SU-DHL-6 (cell line): ENCODE results near the gene NTM.

ENCODE experiments used
- H2AFZ ChIP-seq: fragments of 200-600 bp; sonication (generic); 2 replicates; pipeline ENCODE4 v1.6.1; 2014; ENCODE audit warnings: low read depth, mild to moderate bottlenecking, moderate library complexity, mixed read lengths, antibody characterized with exemption, low read length; ENCODE audit not compliant: severe bottlenecking
- H3F3A ChIP-seq: fragments of 200-600 bp; shearing (Covaris generic); 2 replicates; pipeline ENCODE4 v1.6.0; 2016; ENCODE audit warnings: antibody characterized with exemption, mild to moderate bottlenecking; ENCODE audit not compliant: insufficient read depth
- H3K27ac ChIP-seq: fragments of 200-600 bp; sonication (generic); 2 replicates; pipeline ENCODE4 v1.5.1; 2016; ENCODE audit warnings: low read depth, mild to moderate bottlenecking, low read length, moderate library complexity, mixed read lengths
- H3K27me3 ChIP-seq: fragments of 200-600 bp; sonication (generic), shearing (Covaris generic); 2 replicates; pipeline ENCODE4 v1.6.0; 2014; ENCODE audit warnings: mild to moderate bottlenecking, low read length
- H3K36me3 ChIP-seq: fragments of 200-600 bp; sonication (generic); 2 replicates; pipeline ENCODE4 v1.6.1; 2014; ENCODE audit warnings: mild to moderate bottlenecking, low read length, mixed read lengths
- H3K4me2 ChIP-seq: fragments of 300-600, 200-600 bp; shearing (Covaris generic), sonication (generic); 2 replicates; pipeline ENCODE4 v1.6.0; 2014; ENCODE audit warnings: low read length, low read depth, mild to moderate bottlenecking; ENCODE audit not compliant: poor library complexity, severe bottlenecking
- H3K4me3 ChIP-seq: fragments of 200-600 bp; sonication (generic); 2 replicates; pipeline ENCODE4 v1.5.1; 2014; ENCODE audit warnings: antibody characterized with exemption, low read length, mild to moderate bottlenecking, mixed read lengths; ENCODE audit not compliant: insufficient read depth, poor library complexity, severe bottlenecking
- H3K79me2 ChIP-seq: fragments of 200-600 bp; sonication (generic); 2 replicates; pipeline ENCODE4 v1.6.1; 2014; ENCODE audit warnings: mild to moderate bottlenecking, low read length, moderate library complexity; ENCODE audit not compliant: insufficient read depth
- H3K9ac ChIP-seq: fragments of 200-600 bp; sonication (generic); 2 replicates; pipeline ENCODE4 v1.7.0; 2014; ENCODE audit warnings: mild to moderate bottlenecking, low read length
- H3K9me2 ChIP-seq: fragments of 200-600 bp; sonication (generic); replicated peaks from 2 replicates; pipeline ENCODE4 v1.6.1; 2014; ENCODE audit warnings: low read length; ENCODE audit not compliant: insufficient read depth
- H3K9me3 ChIP-seq: fragments of 200-600 bp; sonication (generic); 2 replicates; pipeline ENCODE4 v1.6.1; 2014; ENCODE audit warnings: low read length, mixed read lengths; ENCODE audit not compliant: insufficient read depth
- H4K20me1 ChIP-seq: fragments of 200-600 bp; sonication (generic); 2 replicates; pipeline ENCODE4 v1.6.1; 2014; ENCODE audit warnings: low read depth, mild to moderate bottlenecking, antibody characterized with exemption, low read length, moderate library complexity, mixed read lengths
- CTCF ChIP-seq: fragments of 200-600 bp; sonication (generic); IDR thresholded peaks from one replicate; pipeline ENCODE4 v1.5.1; 2017; ENCODE audit warnings: antibody characterized with exemption, mild to moderate bottlenecking, low read length, moderate library complexity; ENCODE audit not compliant: insufficient read depth, poor library complexity, severe bottlenecking
- EZH2phosphoT487 ChIP-seq: fragments of 200-600 bp; sonication (generic), shearing (Covaris generic); conservative IDR thresholded peaks from 2 replicates; pipeline ENCODE4 v1.6.1; 2018; ENCODE audit warnings: mild to moderate bottlenecking, antibody characterized with exemption, low read length, moderate library complexity, mixed read lengths

Gene NTM

DNA sequence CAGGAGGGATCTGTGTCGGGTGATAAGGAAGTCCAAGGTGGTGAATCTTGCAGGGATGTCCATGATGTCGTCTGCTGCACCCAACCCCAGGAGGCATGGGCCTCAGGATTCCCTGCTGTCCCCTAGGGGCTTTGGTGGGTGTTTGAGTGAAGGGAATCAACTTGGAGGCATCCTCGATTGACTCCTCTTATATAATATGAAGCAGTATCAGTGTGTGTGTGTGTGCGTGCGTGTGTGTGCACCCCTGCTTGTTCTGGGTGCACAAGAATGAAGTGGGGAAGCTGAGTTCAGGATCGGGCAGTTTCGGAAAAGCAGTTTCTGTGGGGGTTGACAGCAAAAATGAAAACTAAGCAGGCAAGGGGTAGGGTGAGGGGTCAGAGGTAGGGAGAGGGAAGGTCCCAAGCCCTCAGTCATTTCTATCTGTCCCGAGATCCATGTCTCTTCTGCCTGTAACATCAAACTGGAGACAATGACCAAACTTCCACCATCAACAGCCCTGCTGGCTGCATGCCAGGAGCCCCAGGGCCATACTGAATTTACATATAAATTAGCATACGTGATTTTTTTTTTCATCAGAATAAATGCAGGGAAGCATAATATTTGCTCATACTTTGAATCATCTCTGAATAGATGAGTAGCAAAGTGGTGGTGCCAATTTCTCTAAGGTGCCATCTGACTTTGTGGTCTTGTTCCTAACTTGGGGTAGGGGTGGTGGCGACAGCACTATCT lies 2.0 kb downstream of the NTM start:
- Histone ChIP-seq H3K27me3 (no peaks in the 10 kb centered on the region), H3K9me2 (no peaks in the 10 kb centered on the region), H3K4me2 (no peak overlapping the region), H3K9ac (no peak overlapping the region), H3K79me2 (no peaks in the 10 kb centered on the region), H3K36me3 (no peaks in the 10 kb centered on the region), H3K27ac (no peak overlapping the region), H4K20me1 (no peaks in the 10 kb centered on the region), H3K4me3 (no peak overlapping the region), H3K9me3 (no peaks in the 10 kb centered on the region), H2AFZ (no peak overlapping the region), H3F3A (no peaks in the 10 kb centered on the region)
- no peak for TF ChIP-seq CTCF
- TF ChIP-seq EZH2phosphoT487, result no peak

DNA sequence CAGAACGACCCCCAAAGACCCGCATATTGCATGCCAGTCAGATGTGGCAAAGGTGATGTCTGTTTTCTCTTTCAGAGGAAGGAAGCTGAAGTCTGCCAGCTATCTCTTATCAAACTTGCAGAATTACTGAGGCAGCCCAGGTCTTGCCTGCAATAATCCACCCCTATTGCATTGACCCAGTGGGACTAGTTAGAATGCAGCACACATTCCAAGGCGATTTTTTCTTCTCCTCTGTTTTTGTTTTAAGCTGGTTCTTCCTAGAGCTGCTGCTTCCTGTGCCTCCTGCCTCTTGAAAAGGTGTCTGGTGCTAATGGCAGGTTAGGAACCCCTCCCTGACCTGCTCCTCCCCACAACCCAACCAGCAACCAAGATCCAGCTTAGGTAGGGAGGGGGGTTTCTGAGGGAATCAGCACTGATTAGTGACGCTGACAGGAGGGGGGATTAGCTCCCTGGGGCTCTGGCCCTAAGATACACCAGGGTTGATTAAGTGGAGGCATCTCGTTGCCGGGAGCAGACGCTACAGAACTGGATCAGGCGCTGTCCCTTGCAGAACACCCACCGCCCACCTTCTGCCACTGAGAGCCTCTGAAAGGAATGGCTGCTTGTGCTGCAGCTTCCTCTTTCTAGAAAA lies 2.8 kb downstream of the NTM start:
- Histone ChIP-seq H3K9me2 (no peaks in the 10 kb centered on the region), H3K36me3 (no peaks in the 10 kb centered on the region), H3K9me3 (no peaks in the 10 kb centered on the region), H2AFZ (no peak overlapping the region), H3K4me2 (no peak overlapping the region), H4K20me1 (no peaks in the 10 kb centered on the region), H3K9ac (no peak overlapping the region), H3K79me2 (no peaks in the 10 kb centered on the region), H3K4me3 (no peak overlapping the region), H3F3A (no peaks in the 10 kb centered on the region), H3K27me3 (no peaks in the 10 kb centered on the region), H3K27ac (no peak overlapping the region)
- TF ChIP-seq CTCF (no peak), EZH2phosphoT487 (no peak)

GRCh38 chr11:131373756-131374155 lies 3.3 kb downstream of the NTM start:
- H3K79me2 ChIP-seq, result no peaks in the 10 kb centered on the region
- no peak overlapping the region for H3K4me3 ChIP-seq
- H2AFZ ChIP-seq, result no peak overlapping the region
- no peaks in the 10 kb centered on the region for H3K9me3 ChIP-seq
- no peaks in the 10 kb centered on the region for H4K20me1 ChIP-seq
- H3F3A ChIP-seq, result no peaks in the 10 kb centered on the region
- H3K4me2 ChIP-seq, result no peak overlapping the region
- no peak overlapping the region for H3K27ac ChIP-seq
- H3K9ac ChIP-seq, result no peak overlapping the region
- no peaks in the 10 kb centered on the region for H3K9me2 ChIP-seq
- H3K27me3 ChIP-seq, result no peaks in the 10 kb centered on the region
- H3K36me3 ChIP-seq, result no peaks in the 10 kb centered on the region
- TF ChIP-seq EZH2phosphoT487 (no peak), CTCF (no peak)
